NCI-H2227 (cell line): ENCODE measurements around the gene TBC1D10A.

Source experiments
- DNase-seq: peaks from one replicate; lab custom pipeline; 2025; ENCODE audit not compliant: unreplicated experiment; lab: John Stamatoyannopoulos, UW

The TBC1D10A gene

DNA sequence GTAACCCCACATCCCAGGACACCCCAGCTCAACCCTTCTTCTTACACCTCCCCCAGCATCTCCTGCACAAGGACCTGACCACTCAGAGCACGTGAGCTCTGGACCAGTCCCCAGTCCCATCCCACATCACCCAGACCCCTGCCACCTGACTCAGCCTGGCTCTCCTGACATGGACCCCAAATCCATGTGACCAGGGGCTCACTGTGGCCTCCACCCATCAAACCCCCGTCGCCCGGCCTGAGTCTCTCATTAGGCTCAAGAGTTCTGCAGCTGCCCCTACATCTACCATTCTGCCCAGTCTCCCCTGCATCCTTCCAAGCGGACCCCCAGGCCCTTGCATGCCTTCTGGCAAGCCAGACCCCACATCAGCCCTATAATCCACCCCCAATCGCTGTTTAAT, 78.3 kb downstream of the TBC1D10A start:
- no peak for DNase-seq

DNA sequence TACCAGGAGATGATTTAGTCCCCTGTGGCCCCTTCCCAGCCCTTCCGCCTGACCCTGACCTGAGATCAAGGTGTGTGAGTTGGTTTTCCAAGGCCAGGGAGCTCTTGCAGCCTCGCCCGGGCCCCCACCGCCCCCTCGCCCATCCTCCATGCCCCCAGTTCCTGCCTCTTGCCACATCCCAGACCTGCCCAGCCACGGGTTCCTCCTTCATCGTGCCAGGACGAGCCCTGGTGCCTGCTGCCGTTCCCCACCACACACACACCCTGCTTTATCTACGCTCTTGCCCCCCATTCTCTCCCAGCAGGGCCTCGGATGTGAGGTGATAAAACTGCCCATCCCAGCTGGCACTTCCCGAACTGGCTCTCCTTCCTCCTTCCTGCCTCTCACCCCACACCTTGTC, 78.8 kb downstream of the TBC1D10A start:
- no peak for DNase-seq

DNA sequence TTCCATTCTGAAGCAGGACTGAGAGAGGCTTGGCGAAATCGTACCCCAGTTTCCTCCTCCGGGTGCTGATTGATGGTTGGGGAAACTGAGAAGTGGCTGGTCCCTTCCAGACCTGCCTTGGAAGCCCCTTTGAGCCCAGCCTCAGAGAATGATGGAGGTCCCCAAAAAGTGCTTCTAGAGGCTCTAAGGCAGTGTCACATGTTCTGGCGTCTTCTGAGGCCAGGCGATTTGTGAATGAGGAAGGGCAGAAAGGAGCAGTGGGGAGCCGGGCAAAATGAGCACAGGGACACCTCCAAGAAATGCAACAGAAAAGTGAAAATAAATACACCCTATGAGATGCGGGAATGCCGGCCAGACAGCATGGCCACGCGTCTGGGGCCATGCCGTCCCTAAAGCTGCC, 79.2 kb downstream of the TBC1D10A start:
- no peak for DNase-seq

DNA sequence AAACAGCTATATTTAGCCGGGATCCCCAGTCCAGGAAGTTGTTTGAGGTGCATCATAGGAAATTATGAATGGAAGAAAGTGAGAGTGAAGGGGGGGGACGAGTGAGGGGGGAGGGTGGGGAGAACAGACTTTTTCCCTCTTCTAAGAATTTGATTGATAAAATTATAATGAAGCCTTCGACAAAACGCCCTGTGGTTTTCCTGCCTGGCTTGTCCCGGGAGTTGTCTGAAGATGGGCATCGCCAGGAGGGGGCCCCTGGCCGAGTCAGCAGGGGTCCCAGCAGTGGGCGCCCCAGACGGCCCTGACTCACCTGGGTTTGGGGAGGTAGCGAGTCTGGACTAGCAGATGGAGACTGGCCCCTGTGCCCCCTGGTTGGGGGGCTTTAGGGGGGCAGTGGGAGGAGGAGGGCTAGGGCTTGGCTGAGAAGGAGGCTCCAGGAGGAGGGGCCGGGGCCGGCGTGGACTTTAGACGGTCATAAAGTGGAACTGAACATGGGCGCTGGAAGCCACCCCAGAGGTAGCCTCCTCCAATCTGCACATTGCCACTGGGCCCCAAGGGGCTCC, 79.8 kb downstream of the TBC1D10A start:
- DNase-seq: no peak

DNA sequence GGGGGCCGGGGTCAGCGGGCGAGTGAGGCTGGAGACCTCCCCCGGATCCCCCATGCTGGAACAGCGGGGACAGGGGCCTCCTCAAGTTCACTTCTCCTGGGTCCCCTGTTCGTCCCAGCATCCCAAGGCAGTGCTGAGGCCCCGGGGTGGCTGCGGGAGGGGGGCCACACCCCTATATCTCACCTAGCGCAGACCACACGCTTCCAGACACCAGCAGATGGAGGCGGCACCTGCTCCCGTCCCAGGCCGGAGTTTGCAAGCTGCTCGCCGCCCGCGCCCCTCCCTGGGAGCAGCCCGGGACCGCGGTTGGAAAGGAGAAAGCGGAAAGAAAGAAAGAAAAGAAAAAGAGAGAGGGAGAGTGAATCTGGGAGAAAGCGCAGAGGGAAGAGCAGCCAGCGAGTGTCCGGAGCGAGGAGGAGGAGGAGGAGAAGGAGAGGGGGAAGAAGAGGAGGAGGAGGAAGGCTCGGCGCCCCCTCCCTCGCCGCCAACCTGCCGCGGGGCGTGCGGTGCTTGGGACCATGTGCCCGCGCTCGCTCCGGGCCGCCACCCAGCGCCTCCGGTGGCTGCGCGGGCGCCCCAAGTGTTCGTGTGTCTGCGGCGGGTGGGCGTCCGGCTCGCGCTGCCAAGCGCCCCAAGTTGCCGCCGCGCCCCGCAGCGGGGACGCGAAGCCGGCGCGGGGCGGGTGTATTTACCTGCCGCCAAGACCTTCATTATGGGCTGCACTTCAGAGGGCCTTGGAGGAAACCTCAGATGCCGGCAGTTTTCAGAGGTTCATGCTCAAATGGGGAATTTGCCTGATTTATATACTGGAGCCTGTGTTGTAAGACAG, 80.5 kb downstream of the TBC1D10A start, which contains the start of gene LIF:
Gene LIF (minus strand): TSS at position 775 of the 829 bp plus-strand sequence. CDS start 64 bp downstream, at position 711.
- no peak for DNase-seq

DNA sequence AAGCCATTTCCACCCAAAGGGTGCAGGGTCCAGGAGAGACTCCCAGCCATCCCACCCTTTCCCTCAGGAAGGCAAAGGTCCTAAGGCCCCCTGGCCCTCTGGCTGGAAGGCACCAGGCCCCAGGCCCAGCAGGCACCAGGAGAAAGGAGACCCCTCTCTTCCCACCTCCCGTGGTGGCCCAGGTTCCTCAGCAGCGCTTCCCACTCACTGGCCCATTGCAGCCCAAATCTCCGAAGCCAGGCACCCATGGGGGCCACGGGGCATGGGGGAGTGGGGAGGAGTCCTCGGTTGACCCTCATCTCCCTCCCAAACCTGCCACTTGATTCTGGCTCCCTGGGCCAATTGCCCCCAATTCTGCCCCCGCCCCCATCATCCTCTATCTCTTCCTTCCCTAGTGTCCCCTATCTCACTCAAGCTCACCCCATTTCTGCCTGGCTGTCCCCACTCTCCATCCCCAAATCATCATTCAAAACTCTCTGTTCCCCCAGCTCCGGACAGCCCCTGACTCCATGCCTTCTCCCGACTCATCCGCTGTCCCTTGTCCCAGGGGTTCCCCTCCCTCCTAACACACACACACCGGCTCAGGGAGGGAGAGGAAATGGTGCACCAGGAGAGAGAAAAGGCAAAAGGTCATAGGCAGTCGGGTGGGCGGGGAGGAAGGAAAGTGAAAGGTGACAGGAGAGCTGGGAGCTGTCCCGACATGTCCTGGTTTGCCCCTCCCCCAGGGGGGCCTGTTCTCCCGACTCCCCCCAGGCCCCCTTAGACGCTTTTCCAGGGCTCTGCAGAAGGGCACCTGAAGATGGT, 81.4 kb downstream of the TBC1D10A start:
- no peak for DNase-seq

DNA sequence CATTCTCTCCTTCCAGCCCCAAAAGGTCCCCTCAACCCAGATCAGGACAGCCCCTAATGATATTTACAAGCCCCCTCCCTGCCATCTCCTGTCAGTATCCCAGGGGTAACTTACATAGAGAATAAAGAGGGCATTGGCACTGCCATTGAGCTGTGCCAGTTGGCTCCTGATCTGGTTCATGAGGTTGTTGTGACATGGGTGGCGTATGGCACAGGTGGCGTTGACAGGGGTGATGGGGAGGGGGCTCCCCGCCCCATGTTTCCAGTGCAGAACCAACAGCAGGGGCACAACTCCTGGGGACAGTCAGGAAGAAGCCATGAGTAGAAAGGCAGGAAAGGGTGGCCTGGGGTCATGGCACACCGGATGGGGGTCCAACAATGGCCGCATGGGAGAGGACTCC, 82.1 kb downstream of the TBC1D10A start:
- no peak for DNase-seq

DNA sequence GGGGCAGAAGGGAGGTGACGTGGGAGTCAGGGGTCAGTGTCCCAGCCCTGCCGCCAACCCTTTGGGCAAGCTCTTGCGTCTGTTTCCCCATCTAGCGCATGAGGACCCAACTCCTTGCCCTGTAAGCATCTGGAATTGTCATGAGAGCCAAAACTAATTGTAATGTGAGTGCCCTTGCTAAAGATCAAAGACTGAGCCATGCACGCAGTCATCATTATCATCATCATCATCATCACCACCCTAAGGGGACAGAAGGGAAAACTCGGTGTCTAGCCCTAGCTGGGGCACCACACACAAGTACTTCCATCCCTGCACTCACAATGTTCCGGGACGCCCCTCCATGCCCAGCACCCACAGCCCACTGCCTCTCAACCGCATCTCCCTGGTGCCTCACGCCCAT, 82.7 kb downstream of the TBC1D10A start:
- no peak for DNase-seq

DNA sequence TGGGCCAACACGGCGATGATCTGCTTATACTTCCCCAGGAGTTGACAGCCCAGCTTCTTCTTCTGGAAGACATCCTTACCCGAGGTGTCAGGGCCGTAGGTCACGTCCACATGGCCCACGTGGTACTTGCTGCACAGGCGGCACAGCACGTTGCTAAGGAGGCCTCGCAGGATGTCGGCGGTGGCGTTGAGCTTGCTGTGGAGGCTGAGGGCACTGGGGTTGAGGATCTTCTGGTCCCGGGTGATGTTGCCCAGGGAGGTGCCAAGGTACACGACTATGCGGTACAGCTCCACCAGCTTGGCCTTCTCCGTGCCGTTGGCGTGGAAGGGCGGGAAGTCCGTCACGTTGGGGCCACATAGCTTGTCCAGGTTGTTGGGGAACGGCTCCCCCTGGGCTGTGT, 83.1 kb downstream of the TBC1D10A start:
- DNase-seq: no peak
